GM21723 (cell line): ENCODE measurements around the gene HOXD4.

Experiments
- ATAC-seq: cut with Tn5 transposase; IDR thresholded peaks from one replicate; pipeline ENCODE4 v1.9.1; 2021; ENCODE audit warnings: mild to moderate bottlenecking, moderate library complexity; ENCODE audit not compliant: unreplicated experiment

The HOXD4 gene

GRCh38 chr2:176151442-176152287, at the start of gene HOXD4:
Gene HOXD4 (plus strand): TSS chr2:176151550. CDS start chr2:176151634, 84 bp downstream.
- ATAC-seq, result no peak

GRCh38 chr2:176101842-176102241, 49.5 kb upstream of the HOXD4 start:
- no peak for ATAC-seq

- ATAC-seq, result no peak
Measured at GRCh38 chr2:176102309-176102866, 49.0 kb upstream of the HOXD4 start.

- ATAC-seq, result no peak
Measured at GRCh38 chr2:176103194-176103593, 48.2 kb upstream of the HOXD4 start.

- ATAC-seq, result no peak
Measured at GRCh38 chr2:176103742-176104315, 47.5 kb upstream of the HOXD4 start.

- no peak for ATAC-seq
Measured at GRCh38 chr2:176104316-176105077, 46.9 kb upstream of the HOXD4 start.

- ATAC-seq, result no peak
Measured at GRCh38 chr2:176105078-176105729, 46.1 kb upstream of the HOXD4 start.

- no peak for ATAC-seq
Measured at GRCh38 chr2:176105730-176106580, 45.4 kb upstream of the HOXD4 start.

- ATAC-seq, result no peak
Measured at GRCh38 chr2:176106581-176107539, 44.5 kb upstream of the HOXD4 start, which contains the start of gene HOXD11. Gene HOXD11 (plus strand): TSS chr2:176107280. CDS start chr2:176107356, 76 bp downstream.

GRCh38 chr2:176107731-176108181, 43.6 kb upstream of the HOXD4 start:
- ATAC-seq, result no peak

- no peak for ATAC-seq
Measured at GRCh38 chr2:176109192-176109901, 42.0 kb upstream of the HOXD4 start.

GRCh38 chr2:176109946-176110345, 41.4 kb upstream of the HOXD4 start:
- no peak for ATAC-seq

GRCh38 chr2:176110415-176111308, 40.7 kb upstream of the HOXD4 start:
- no peak for ATAC-seq

- no peak for ATAC-seq
Measured at GRCh38 chr2:176111309-176111663, 40.1 kb upstream of the HOXD4 start.

- no peak for ATAC-seq
Measured at GRCh38 chr2:176111846-176112374, 39.4 kb upstream of the HOXD4 start.

GRCh38 chr2:176112375-176113302, 38.7 kb upstream of the HOXD4 start:
- no peak for ATAC-seq
